ENCODE results near the gene SMARCD3.

SMARCD3 gene

GRCh38 chr7:151238924-151239836, 9.3 kb downstream of the SMARCD3 start:
- in situ Hi-C loops (cut with MboI; ENCODE audit: low sequenced_read_pairs), result no loop called here

- in situ Hi-C loops (cut with MboI; ENCODE audit: low sequenced_read_pairs), result no loop called here
Observed at GRCh38 chr7:151238190-151238810, 10.2 kb downstream of the SMARCD3 start.

DNA sequence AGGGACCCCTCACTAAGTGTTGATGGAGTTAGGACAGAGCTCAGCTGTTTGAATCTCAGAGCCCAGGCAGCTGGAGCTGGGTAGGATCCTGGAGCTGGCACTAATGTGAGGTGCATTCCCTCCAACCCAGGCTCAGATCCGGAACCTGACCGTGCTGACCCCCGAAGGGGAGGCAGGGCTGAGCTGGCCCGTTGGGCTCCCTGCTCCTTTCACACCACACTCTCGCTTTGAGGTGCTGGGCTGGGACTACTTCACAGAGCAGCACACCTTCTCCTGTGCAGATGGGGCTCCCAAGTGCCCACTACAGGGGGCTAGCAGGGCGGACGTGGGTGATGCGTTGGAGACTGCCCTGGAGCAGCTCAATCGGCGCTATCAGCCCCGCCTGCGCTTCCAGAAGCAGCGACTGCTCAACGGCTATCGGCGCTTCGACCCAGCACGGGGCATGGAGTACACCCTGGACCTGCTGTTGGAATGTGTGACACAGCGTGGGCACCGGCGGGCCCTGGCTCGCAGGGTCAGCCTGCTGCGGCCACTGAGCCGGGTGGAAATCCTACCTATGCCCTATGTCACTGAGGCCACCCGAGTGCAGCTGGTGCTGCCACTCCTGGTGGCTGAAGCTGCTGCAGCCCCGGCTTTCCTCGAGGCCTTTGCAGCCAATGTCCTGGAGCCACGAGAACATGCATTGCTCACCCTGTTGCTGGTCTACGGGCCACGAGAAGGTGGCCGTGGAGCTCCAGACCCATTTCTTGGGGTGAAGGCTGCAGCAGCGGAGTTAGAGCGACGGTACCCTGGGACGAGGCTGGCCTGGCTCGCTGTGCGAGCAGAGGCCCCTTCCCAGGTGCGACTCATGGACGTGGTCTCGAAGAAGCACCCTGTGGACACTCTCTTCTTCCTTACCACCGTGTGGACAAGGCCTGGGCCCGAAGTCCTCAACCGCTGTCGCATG, 11.0 kb downstream of the SMARCD3 start:
- in situ Hi-C loops (cut with MboI; ENCODE audit: low sequenced_read_pairs), result no loop called here

GRCh38 chr7:151236406-151236805, 12.1 kb downstream of the SMARCD3 start:
- in situ Hi-C loops (cut with MboI; ENCODE audit: low sequenced_read_pairs), result no loop called here

GRCh38 chr7:151235091-151235787, 13.3 kb downstream of the SMARCD3 start:
- in situ Hi-C loops (cut with MboI; ENCODE audit: low sequenced_read_pairs), result no loop called here

- in situ Hi-C loops (cut with MboI; ENCODE audit: low sequenced_read_pairs), result no loop called here
Observed at GRCh38 chr7:151233804-151234203, 14.7 kb downstream of the SMARCD3 start.

DNA sequence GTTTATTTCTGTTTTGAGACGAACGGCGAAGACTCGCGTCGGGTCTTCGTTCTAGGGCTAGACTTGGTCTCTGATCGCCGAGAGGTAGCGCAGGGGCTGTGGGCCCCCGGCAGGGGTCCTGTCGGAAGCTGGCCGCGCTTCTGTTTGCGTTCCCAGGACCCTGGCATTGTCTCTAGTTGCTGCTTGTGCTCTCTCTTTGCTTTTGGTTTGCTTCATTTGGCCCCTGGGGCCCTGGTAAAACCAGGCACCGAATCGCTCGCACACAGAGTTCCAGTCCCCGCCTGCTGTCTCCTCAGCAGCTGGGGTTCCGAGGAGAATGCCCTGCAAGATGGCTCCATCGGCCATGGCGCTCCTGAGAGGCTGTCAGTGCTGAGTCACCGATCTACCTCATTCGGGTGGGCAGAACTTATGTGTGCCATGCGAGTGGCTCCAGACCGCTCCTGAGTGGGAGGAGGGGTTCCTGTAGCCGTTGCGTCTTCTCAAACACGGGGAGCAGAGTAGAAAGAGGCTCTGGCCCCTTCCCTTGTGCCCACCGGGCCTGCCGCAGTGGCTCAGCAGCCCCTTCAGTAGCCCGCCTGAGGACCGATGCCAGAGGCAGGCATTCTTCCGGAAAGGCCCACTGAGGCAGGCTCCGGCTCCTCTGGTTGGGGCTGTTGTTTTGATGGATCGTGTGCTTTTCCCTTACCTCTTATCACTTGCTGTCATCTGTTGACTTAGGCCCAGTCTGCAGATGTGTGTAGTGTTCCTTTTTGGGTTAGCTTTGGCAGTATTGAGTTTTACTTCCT, 15.4 kb downstream of the SMARCD3 start:
- in situ Hi-C loops (cut with MboI; ENCODE audit: low sequenced_read_pairs), result no loop called here

DNA sequence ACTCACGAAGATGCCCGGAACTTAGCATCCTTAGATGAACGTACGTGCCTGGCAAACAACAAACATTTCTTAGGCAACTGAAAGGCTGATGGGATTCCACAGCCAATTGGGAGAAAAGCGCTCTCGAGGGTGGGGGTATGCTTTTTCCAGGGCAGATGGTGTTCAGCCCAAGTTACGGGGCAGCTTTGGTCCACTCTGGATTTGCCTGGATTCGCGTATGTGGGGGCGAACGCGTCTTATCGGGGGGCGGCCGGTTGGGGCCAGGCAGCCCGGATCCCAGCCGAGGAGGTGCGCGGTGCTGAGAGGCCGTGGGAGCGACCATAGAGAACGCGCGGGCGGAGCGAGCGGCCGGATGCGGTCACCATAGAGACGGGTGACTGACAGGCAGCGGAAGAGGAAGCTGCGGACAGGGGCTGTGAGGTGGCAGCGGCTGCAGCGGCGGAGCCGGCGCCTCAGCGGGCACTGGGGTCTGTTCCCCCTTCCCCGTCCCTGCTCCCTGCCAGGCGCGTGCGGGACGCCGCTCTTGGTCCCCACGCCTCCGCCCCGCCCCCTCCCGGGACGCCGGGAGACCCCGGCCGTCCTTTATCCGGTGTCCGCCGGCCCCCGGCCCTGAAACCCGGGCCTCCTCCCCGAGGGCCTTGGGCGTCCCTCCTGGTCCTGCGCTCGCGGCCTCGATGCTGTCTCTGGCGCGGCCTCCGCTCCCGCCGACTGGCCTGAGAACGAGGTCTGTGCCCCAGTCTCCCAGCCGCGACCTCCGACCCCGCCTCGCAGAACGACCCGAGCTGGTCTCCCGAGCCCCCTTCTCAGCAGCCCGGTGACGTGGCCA, 16.2 kb downstream of the SMARCD3 start, which contains the start of gene CHPF2:
CHPF2 (plus strand) TSS at position 393 of the 826 bp plus-strand sequence. CDS start 1,529 bp downstream, outside the sequence.
- in situ Hi-C loops (cut with MboI; ENCODE audit: low sequenced_read_pairs), result no loop called here

GRCh38 chr7:151231080-151231479, 17.4 kb downstream of the SMARCD3 start:
- in situ Hi-C loops (cut with MboI; ENCODE audit: low sequenced_read_pairs), result no loop called here

- in situ Hi-C loops (cut with MboI; ENCODE audit: low sequenced_read_pairs), result no loop called here
Observed at GRCh38 chr7:151229249-151229648, 19.2 kb downstream of the SMARCD3 start.

DNA sequence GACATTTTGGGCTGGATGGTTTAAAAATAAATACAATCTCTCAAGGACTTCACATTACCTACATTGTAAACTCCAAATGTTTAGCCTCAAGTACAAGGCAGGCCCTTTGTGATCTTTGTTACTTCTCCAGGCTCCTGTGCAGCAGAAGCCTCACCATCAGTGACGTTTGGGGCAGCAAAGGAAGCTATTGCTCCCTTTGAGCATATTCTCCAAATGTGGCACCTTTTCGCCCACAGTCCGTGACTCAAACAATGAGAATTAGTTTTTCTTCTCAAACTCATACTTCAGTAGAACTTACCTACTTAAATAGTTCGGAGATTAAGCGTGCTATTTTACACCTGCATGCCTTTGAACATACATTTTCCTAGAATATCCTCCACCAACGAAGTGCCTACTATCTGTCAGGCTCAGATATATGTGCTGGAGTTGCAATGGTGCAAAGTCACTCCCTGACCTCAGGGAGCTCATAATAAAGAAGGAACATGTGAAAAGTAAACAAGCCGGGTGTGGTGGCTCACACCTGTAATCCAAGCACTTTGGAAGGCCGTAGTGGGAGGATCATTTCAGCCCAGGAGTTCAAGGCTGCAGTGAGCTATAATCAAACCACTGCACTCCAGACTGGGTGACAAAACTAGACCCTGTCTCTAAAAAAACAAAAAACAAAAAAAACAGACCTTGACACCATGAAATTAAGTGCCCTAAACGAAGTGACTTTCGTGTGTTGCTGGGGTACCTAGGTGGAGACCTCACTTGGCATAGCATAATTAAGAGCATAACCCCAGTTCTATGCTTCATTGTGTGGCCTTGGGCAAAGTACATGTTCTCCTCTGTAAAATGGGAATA, 20.2 kb downstream of the SMARCD3 start:
- in situ Hi-C loops (cut with MboI; ENCODE audit: low sequenced_read_pairs), result no loop called here

GRCh38 chr7:151226875-151227782, 21.4 kb downstream of the SMARCD3 start, which contains the start of gene ABCF2:
ABCF2 (minus strand) TSS chr7:151227205; CDS start chr7:151226458, 747 bp downstream.
- in situ Hi-C loops (cut with MboI; ENCODE audit: low sequenced_read_pairs), result no loop called here

DNA sequence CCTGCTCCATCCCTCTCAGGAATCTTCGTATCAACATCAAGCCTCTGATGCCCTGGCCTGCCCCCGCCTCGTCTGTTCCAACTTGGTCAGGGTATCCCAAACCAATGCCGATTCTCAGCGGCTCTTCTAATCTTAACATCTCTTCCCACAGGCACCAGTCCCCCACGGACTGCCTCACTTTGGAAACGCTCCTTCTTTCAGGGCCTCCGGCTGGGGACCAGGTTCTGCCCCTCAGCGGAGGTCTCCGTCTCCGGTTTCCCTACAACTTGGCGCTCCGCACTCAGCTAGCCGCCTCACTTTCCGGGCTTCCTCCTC, 22.0 kb downstream of the SMARCD3 start:
- in situ Hi-C loops (cut with MboI; ENCODE audit: low sequenced_read_pairs), result no loop called here

GRCh38 chr7:151225948-151226510, 22.5 kb downstream of the SMARCD3 start:
- in situ Hi-C loops (cut with MboI; ENCODE audit: low sequenced_read_pairs), result no loop called here

GRCh38 chr7:151223728-151224127, 24.8 kb downstream of the SMARCD3 start:
- in situ Hi-C loops (cut with MboI; ENCODE audit: low sequenced_read_pairs), result no loop called here

DNA sequence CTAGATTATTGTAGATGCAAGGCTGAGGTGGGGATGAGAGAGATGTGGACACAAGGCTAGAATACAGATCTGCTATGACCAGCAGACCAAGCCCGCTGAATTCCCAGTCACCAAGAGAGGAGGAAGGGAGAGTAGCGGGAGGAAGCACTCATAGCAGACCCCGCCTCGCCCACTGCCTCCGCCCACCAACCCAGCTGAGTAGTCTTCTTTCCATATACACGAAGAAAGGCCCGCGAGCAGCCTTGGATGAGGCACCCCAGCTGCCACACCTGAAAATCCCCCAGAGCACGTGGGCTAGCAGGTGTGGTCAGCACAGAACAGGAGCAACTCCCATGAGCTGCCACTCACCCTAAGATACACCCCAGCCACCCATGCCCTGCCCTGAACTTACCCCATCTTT, 30.3 kb downstream of the SMARCD3 start:
- in situ Hi-C loops (cut with MboI; ENCODE audit: low sequenced_read_pairs), result no loop called here

GRCh38 chr7:151215396-151215795, 33.1 kb downstream of the SMARCD3 start:
- in situ Hi-C loops (cut with MboI; ENCODE audit: low sequenced_read_pairs), result no loop called here

Measured in HL-60/S4 (cell line).